HepG2 (cell line): ENCODE measurements around the gene DPH6.

Experiments
- CHD2 ChIP-seq: IDR thresholded peaks from 2 replicates; pipeline ENCODE4 v1.6.1; 2011; ENCODE audit warnings: low read depth, low read length, improper control_type of control experiment
- EHMT2 ChIP-seq: fragments of 200-600 bp; sonication (generic); IDR thresholded peaks from 2 replicates; pipeline ENCODE4 v1.7.0; 2017; ENCODE audit warnings: antibody characterized with exemption, low read depth, low read length, borderline replicate concordance
- FLYWCH1 ChIP-seq: sonication (generic); formaldehyde crosslinking; IDR thresholded peaks from 2 replicates; pipeline ENCODE4 v1.8.1; 2023; ENCODE audit warnings: mild to moderate bottlenecking, missing genetic modification reagents
- HOXA9 ChIP-seq: sonication (generic); formaldehyde crosslinking; IDR thresholded peaks from 2 replicates; pipeline ENCODE4 v1.8.1; 2022; ENCODE audit warnings: missing genetic modification reagents, mild to moderate bottlenecking, moderate library complexity, borderline replicate concordance
- MYC ChIP-seq: sonication (generic); formaldehyde crosslinking; IDR thresholded peaks from 2 replicates; pipeline ENCODE4 v1.9.0; 2021; ENCODE audit warnings: missing genetic modification reagents, borderline replicate concordance
- NCOR1 ChIP-seq: fragments of 200-600 bp; sonication (generic); IDR thresholded peaks from 2 replicates; pipeline ENCODE4 v1.7.0; 2017; ENCODE audit warnings: antibody characterized with exemption, low read length, borderline replicate concordance
- POLR2G ChIP-seq: fragments of 200-400 bp; formaldehyde crosslinking; IDR thresholded peaks from 2 replicates; pipeline ENCODE4 v1.6.1; 2018; ENCODE audit warnings: mild to moderate bottlenecking, low read depth, low read length, moderate library complexity
- RBFOX2 ChIP-seq: fragments of 200-400 bp; formaldehyde crosslinking; IDR thresholded peaks from 2 replicates; pipeline ENCODE4 v1.6.1; 2017; ENCODE audit warnings: low read depth, mild to moderate bottlenecking, low read length
- SIN3A ChIP-seq: IDR thresholded peaks from 2 replicates; pipeline ENCODE4 v1.6.1; 2011; ENCODE audit warnings: low read depth, mild to moderate bottlenecking, control low read depth, low read length, borderline replicate concordance
- ZBTB38 ChIP-seq: sonication (generic); formaldehyde crosslinking; IDR thresholded peaks from 2 replicates; pipeline ENCODE4 v1.5.1; 2020; ENCODE audit warnings: mild to moderate bottlenecking, missing genetic modification reagents
- ZNF3 ChIP-seq: IDR thresholded peaks from 2 replicates; pipeline ENCODE4 v1.7.0; 2017; ENCODE audit warnings: inconsistent platforms
- ZNF747 ChIP-seq: sonication (generic); formaldehyde crosslinking; IDR thresholded peaks from 2 replicates; pipeline ENCODE4 v1.8.1; 2023; ENCODE audit warnings: missing genetic modification reagents, mild to moderate bottlenecking, borderline replicate concordance
- ZSCAN9 ChIP-seq: IDR thresholded peaks from 2 replicates; pipeline ENCODE4 v1.6.1; 2016; ENCODE audit warnings: borderline replicate concordance
- TF ChIP-seq, protein P1 (sequence below), 2 experiments: IDR thresholded peaks; 2 replicates each; pipeline ENCODE4 v1.6.1; 2011 to 2012; ENCODE audit warnings: low read length in 2 of 2, borderline replicate concordance in 1 of 2, low read depth in 1 of 2, mild to moderate bottlenecking in 1 of 2, moderate library complexity in 1 of 2

DNA sequence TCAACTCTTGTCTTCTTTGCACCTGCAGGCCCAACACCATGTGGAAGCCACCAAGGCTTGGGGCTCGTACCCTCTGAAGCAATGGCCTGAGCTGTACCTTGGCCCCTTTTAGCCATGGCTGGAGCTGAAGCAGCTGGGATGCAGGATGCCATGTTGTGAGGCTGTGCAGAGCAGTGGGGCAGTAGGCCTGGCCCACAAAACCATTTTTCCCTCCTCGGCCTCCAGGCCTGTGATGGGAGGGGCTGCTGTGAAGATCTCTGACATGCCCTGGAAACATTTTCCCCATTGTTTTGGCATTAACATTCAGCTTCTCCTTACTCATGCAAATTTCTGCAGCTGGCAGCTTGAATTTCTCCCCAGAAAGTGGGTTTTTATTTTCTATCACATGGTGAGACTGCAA, 58.5 kb downstream of the DPH6 start:
- TF ChIP-seq NCOR1, result no peak
- no peak for TF ChIP-seq ZSCAN9 (CRISPR knock-in tag)
- TF ChIP-seq, protein P1, sequence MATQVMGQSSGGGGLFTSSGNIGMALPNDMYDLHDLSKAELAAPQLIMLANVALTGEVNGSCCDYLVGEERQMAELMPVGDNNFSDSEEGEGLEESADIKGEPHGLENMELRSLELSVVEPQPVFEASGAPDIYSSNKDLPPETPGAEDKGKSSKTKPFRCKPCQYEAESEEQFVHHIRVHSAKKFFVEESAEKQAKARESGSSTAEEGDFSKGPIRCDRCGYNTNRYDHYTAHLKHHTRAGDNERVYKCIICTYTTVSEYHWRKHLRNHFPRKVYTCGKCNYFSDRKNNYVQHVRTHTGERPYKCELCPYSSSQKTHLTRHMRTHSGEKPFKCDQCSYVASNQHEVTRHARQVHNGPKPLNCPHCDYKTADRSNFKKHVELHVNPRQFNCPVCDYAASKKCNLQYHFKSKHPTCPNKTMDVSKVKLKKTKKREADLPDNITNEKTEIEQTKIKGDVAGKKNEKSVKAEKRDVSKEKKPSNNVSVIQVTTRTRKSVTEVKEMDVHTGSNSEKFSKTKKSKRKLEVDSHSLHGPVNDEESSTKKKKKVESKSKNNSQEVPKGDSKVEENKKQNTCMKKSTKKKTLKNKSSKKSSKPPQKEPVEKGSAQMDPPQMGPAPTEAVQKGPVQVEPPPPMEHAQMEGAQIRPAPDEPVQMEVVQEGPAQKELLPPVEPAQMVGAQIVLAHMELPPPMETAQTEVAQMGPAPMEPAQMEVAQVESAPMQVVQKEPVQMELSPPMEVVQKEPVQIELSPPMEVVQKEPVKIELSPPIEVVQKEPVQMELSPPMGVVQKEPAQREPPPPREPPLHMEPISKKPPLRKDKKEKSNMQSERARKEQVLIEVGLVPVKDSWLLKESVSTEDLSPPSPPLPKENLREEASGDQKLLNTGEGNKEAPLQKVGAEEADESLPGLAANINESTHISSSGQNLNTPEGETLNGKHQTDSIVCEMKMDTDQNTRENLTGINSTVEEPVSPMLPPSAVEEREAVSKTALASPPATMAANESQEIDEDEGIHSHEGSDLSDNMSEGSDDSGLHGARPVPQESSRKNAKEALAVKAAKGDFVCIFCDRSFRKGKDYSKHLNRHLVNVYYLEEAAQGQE (IDR thresholded peaks at IDR 0.05; ENCODE audit: borderline replicate concordance in 1 of 2, low read depth in 1 of 2, low read length in 2 of 2), result no peak
- TF ChIP-seq CHD2, result no peak
- TF ChIP-seq MYC, result no peak
- TF ChIP-seq ZNF3 (CRISPR knock-in tag), result no peak
- TF ChIP-seq POLR2G, result no peak
- TF ChIP-seq SIN3A, result no peak
- no peak for TF ChIP-seq RBFOX2
- TF ChIP-seq ZNF747 (CRISPR knock-in tag), result no peak
- no peak for TF ChIP-seq FLYWCH1
- TF ChIP-seq ZBTB38, result no peak
- TF ChIP-seq HOXA9 (CRISPR knock-in tag), result no peak
- no peak for TF ChIP-seq EHMT2
